GM12892 (cell line): Measurements from ENCODE around the gene LDLRAD3.

Source experiments
- POLR2A ChIP-seq: IDR thresholded peaks from 2 replicates; pipeline ENCODE4 v1.6.1; 2011; ENCODE audit warnings: low read depth, low read length, control low read depth
- POLR2AphosphoS5 ChIP-seq: IDR thresholded peaks from 2 replicates; pipeline ENCODE4 v1.6.1; 2011; ENCODE audit warnings: low read depth, low read length, control low read depth
- TAF1 ChIP-seq: IDR thresholded peaks from 2 replicates; pipeline ENCODE4 v1.6.1; 2011; ENCODE audit warnings: low read depth, mild to moderate bottlenecking, control low read depth, low read length, borderline replicate concordance

- TF ChIP-seq POLR2AphosphoS5 (no peak), POLR2A (no peak), TAF1 (no peak)
Observed at GRCh38 chr11:35986947-35987346, 43.1 kb downstream of the LDLRAD3 start.
